HG02885 (cell line): ENCODE measurements around the gene RET.

ENCODE experiments used
- ATAC-seq: cut with Tn5 transposase; IDR thresholded peaks from one replicate; pipeline ENCODE4 v1.9.1; 2021; ENCODE audit warnings: mild to moderate bottlenecking; ENCODE audit not compliant: unreplicated experiment, poor library complexity

RET gene

GRCh38 chr10:43105102-43105955 lies 28.5 kb downstream of the RET start:
- ATAC-seq: peak; percentile 91

DNA sequence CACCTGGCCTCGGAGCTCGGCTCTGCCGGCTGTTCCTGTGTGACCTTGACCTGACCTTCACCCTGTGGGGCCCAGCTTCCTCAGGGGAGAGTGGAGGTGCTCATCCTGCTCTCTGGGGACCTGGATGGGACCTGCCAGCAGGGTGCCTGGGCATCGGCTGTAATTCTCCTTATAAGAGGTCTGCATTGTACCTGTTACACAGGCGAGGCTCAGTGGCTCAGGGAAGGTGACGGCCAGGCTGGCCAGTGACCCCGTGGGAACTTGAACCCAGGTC lies 29.0 kb downstream of the RET start:
- ATAC-seq: no peak

- no peak for ATAC-seq
These were observed 29.6 kb downstream of the RET start for GRCh38 chr10:43106256-43107091.

- ATAC-seq: no peak
These were observed 32.1 kb downstream of the RET start for GRCh38 chr10:43108951-43109350.

- ATAC-seq: no peak
These were observed 32.9 kb downstream of the RET start for GRCh38 chr10:43109671-43110249.

GRCh38 chr10:43110338-43111071 lies 33.6 kb downstream of the RET start:
- ATAC-seq: peak; percentile 74

GRCh38 chr10:43111101-43111500 lies 34.2 kb downstream of the RET start:
- ATAC-seq: no peak

DNA sequence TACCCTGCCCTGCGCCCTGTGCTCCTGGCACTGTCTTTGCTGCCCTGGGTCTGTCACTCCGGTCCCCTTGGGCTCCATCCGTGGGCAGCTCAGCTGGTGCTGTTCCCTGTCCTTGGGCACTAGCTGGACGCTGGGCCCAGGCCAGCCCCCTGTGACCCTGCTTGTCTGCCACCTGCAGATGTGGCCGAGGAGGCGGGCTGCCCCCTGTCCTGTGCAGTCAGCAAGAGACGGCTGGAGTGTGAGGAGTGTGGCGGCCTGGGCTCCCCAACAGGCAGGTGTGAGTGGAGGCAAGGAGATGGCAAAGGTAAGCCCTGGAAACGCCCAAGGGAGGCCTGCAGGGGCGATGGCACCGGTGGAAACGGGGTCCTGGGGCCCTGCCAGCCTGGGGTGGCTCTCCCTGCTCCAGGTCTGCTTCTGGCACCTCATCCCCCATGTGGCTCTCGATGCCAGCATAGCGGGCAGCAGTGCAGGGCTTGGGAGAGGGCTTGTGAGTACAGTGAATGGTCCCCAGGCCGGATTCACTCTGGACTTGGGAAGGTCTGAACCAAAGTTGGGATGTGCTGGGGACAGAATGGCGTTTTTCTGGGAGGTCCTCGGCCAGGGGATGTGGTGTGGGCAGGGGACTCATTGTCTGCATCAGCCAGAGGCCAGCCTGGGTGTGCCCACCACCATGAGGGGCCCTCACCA lies 35.2 kb downstream of the RET start:
- ATAC-seq: no peak

- no peak for ATAC-seq
These were observed 35.7 kb downstream of the RET start for GRCh38 chr10:43112608-43112961.

GRCh38 chr10:43113201-43114087 lies 36.6 kb downstream of the RET start:
- ATAC-seq: no peak

DNA sequence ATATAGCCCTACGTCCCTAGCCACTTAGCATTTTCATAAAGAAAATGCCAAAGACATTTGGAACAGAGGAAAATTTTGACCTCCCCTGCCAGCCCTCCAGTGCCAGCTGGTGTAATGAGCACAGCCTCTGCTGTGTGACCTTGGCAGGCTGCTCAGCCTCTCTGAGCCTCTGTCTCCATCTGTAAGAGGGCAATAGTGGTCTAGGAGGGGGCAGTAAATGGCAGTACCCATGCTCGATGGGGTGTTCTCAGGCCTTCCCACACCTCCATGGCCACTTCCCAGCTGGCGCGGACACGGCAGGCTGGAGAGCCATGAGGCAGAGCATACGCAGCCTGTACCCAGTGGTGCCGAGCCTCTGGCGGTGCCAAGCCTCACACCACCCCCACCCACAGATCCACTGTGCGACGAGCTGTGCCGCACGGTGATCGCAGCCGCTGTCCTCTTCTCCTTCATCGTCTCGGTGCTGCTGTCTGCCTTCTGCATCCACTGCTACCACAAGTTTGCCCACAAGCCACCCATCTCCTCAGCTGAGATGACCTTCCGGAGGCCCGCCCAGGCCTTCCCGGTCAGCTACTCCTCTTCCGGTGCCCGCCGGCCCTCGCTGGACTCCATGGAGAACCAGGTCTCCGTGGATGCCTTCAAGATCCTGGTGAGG lies 37.3 kb downstream of the RET start:
- no peak for ATAC-seq

DNA sequence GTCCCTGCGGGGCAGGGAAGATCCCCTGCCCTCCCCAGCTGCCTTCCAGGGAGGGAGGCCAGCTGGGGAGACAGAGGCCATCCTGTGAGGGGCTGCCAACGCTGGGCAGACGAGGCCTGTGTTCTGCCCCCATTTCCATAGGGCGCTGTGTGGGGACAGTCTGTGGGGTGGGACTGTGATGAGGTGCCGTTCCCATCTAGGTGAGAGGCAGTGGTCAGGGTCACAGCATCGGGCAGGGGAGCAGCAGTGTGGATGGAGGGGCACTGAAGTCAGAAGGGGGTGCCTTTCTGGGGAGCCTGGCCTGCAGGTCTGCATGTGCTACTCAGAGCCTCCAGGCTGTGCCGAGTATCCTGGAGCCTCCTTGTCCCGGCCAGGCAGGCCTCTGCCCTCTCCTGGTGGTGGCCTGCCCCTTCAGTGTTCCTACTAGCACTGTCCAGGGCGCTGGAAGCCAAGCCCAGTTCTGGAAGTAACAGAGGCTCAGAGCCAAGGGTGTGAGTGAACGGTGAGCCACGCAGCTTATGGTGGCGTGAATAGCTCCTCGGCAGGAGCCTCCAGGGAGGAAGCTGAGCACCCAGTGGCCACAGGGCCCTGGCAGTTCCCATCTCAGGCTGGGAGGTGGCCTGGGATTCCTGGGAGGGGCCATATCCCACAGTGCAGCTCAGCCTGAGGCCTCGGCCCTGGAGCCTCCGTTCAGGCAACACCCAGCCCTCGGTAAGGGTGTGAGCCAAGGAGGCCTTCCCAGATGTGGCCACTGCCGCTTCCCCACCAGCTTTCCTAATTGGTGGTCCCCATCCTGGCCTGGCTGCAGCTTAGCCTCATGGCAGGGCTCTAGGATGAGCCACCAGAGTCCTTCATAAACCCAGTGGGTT lies 38.1 kb downstream of the RET start:
- no peak for ATAC-seq

DNA sequence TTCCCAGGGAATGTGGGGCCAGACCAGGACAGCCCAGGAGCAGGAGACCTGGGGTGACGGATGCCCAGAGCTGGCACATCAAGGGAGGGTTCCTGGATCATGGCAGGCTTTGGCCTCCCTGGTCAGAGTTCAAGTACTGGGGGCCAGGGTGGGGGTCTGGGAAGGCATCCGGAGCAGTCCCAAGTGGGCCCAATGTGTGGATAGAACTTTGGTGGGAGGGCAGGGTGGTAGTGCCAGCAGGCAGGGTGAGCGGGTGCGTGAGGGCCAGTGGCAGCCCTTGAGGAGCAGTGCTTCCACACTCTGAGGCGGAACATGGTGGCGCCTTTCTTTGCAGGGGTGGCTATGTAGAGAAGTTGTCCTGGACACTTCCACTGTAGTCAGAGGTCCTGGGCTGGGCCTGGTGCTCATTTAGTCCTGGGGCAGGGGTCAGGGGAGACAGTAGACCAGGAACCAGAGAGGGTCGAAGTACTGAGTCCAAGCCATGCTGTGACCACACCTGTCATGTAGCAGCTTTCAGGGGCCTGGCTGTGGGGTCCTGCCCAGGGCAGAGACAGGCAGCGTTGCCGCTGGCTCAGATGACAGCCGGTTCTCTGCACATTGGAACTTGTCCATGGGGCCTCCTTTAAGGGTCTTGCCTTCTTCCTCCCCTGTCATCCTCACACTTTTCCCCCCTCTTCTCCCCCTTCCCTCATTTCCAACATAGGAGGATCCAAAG lies 39.2 kb downstream of the RET start:
- no peak for ATAC-seq

DNA sequence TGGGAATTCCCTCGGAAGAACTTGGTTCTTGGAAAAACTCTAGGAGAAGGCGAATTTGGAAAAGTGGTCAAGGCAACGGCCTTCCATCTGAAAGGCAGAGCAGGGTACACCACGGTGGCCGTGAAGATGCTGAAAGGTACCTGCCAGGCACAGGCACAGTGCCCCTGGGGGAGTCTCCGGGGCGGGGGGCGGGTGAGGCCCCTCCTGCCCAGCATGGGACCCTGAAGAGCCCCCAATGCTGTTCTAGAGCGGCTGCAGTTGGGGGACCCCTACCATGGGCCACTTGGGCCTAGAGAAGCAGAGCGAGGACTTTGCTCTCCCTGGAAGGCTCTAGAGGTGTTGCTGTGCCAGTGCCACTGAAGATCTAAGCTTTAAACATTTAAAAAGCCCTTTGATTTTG lies 39.7 kb downstream of the RET start:
- no peak for ATAC-seq

DNA sequence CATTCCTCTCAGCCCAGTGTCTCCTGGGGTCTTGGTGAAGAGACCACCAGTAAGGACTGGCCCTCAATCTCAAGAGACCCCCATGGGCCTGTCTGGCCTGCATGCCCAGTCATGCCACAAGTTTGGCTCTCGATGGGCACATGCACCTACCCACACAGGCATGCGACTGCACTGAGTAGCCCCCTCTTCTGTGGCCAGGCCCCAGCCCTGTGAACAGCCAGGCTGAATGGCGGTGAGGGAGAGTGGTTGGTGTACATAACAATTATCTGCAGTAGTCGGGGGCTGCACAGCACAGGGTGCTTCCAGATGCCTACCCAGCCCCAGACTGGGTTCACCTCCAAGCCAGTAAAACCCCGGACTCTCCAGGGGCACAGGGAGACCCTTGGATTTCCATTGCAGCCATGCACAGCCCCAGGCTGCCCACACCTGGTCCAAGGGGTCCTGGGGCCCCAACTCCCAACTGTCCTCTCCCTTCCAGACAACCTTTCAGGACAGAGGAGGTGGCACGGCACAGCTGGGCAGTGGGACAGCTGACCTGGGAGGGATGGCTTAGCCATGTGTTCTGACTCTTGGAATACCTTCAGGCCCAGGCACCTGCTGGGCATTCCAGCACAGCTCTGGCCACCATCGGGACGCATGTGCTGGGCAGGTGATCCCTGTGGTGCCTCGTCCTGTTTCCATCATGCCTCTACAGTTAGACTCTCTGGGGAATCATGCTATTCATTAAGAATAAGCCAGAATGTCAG lies 40.3 kb downstream of the RET start:
- ATAC-seq: no peak

DNA sequence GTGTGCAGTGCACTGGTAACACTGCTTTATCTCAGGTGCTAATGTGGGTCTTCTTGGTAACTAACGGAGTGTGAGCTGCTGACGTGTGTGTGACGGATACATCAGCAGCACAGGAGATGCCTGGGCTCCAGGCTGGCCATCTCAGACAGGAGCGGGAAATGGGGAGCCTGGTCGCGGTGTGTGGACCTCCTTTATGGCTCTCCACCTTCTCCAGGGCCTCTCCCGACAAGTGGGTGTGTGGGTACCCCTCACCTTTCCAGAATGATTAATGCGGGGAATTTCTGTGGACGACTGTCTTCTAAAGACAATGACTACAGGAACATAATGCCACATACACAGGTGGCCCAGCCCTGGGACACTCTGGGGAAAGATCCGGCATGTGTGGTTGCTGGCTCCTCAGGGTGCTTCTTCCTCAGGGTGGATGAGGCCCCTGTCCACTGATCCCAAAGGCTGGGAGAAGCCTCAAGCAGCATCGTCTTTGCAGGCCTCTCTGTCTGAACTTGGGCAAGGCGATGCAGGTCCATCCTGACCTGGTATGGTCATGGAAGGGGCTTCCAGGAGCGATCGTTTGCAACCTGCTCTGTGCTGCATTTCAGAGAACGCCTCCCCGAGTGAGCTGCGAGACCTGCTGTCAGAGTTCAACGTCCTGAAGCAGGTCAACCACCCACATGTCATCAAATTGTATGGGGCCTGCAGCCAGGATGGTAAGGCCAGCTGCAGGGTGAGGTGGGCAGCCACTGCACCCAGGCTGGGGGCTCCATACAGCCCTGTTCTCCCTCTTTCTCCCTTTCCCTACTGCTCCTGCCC lies 41.1 kb downstream of the RET start:
- no peak for ATAC-seq
